ENCODE measurements around the gene DEFB118. TPM values are rescaled to one million over a fixed set of nuclear protein-coding genes. Genes with fewer than 3 reads are reported as not detected.

Gene DEFB118
- polyA plus RNA-seq, 1 donor (not counting 4 experiments of a cell fraction or from before 2014, with no cell fraction given): not detected

- DNase-seq (ENCODE audit: low read depth, low spot score) (no peak), FAIRE-seq (no peak)
- Histone ChIP-seq H3K4me3 (ENCODE audit: control insufficient read depth in 2 of 3, extremely low read depth in 1 of 3, insufficient read depth in 2 of 3, low read depth in 1 of 3, low read length in 3 of 3) (no peak overlapping the region), H3K27ac (ENCODE audit: control insufficient read depth, insufficient read depth, low read length) (no peak overlapping the region), H2AFZ (ENCODE audit: control insufficient read depth, low read length) (no peak overlapping the region), H3K4me2 (ENCODE audit: control insufficient read depth, extremely low read depth, insufficient read depth, low read depth, low read length) (no peak overlapping the region), H3K9me1 (ENCODE audit: control insufficient read depth, extremely low read depth, insufficient read depth, low read length) (no peaks in the 10 kb centered on the region), H3K36me3 (ENCODE audit: control insufficient read depth in 2 of 2, extremely low read depth in 1 of 2, insufficient read depth in 2 of 2, low read length in 2 of 2) (no peaks in the 10 kb centered on the region), H4K20me1 (ENCODE audit: control insufficient read depth, extremely low read depth, insufficient read depth, low read length) (no peaks in the 10 kb centered on the region), H3K4me1 (ENCODE audit: control insufficient read depth, extremely low read depth, insufficient read depth, low read length) (no peaks in the 10 kb centered on the region), H3K9me3 (ENCODE audit: control insufficient read depth, low read depth, low read length) (no peaks in the 10 kb centered on the region), H3K79me2 (ENCODE audit: control insufficient read depth, insufficient read depth, low read length) (no peaks in the 10 kb centered on the region), H3K9ac (ENCODE audit: control insufficient read depth, extremely low read depth, insufficient read depth, low read length) (no peak overlapping the region), H3K27me3 (ENCODE audit: control insufficient read depth, extremely low read depth, insufficient read depth, low read length) (no peaks in the 10 kb centered on the region)
- no peak for TF ChIP-seq CTCF (optimal IDR thresholded peaks at IDR 0.05 in 1 of 3, IDR thresholded peaks at IDR 0.05 in 1 of 3, conservative IDR thresholded peaks at IDR 0.05 in 1 of 3; ENCODE audit: extremely low read depth in 1 of 3, insufficient read depth in 2 of 3, low read length in 3 of 3)
- TF ChIP-seq EZH2 (IDR thresholded peaks at IDR 0.05; ENCODE audit: low read length): no peak
- dilution Hi-C loops (cut with MboI; ENCODE audit: extremely low pct_ligation_motif_present, low sequenced_read_pairs): no loop called here
Measured at GRCh38 chr20:31410011-31410410, 41.6 kb downstream of the DEFB118 start.

- H3K36me3 ChIP-seq (ENCODE audit: control insufficient read depth in 2 of 2, extremely low read depth in 1 of 2, insufficient read depth in 2 of 2, low read length in 2 of 2): no peaks in the 10 kb centered on the region
- no peaks in the 10 kb centered on the region for H3K9me3 ChIP-seq (ENCODE audit: control insufficient read depth, low read depth, low read length)
- H3K4me3 ChIP-seq (ENCODE audit: control insufficient read depth in 2 of 3, extremely low read depth in 1 of 3, insufficient read depth in 2 of 3, low read depth in 1 of 3, low read length in 3 of 3): no peak overlapping the region
- H3K9ac ChIP-seq (ENCODE audit: control insufficient read depth, extremely low read depth, insufficient read depth, low read length): no peak overlapping the region
- no peak overlapping the region for H3K27ac ChIP-seq (ENCODE audit: control insufficient read depth, insufficient read depth, low read length)
- H3K79me2 ChIP-seq (ENCODE audit: control insufficient read depth, insufficient read depth, low read length): no peaks in the 10 kb centered on the region
- dilution Hi-C loops (cut with MboI; ENCODE audit: extremely low pct_ligation_motif_present, low sequenced_read_pairs): no loop called here
- no peaks in the 10 kb centered on the region for H3K27me3 ChIP-seq (ENCODE audit: control insufficient read depth, extremely low read depth, insufficient read depth, low read length)
- H3K4me1 ChIP-seq (ENCODE audit: control insufficient read depth, extremely low read depth, insufficient read depth, low read length): no peaks in the 10 kb centered on the region
- FAIRE-seq (no peak), DNase-seq (ENCODE audit: low read depth, low spot score) (no peak)
- H3K9me1 ChIP-seq (ENCODE audit: control insufficient read depth, extremely low read depth, insufficient read depth, low read length): no peaks in the 10 kb centered on the region
- no peaks in the 10 kb centered on the region for H4K20me1 ChIP-seq (ENCODE audit: control insufficient read depth, extremely low read depth, insufficient read depth, low read length)
- no peak overlapping the region for H3K4me2 ChIP-seq (ENCODE audit: control insufficient read depth, extremely low read depth, insufficient read depth, low read depth, low read length)
- no peak overlapping the region for H2AFZ ChIP-seq (ENCODE audit: control insufficient read depth, low read length)
- TF ChIP-seq EZH2 (IDR thresholded peaks at IDR 0.05; ENCODE audit: low read length) (no peak), CTCF (optimal IDR thresholded peaks at IDR 0.05 in 1 of 3, IDR thresholded peaks at IDR 0.05 in 1 of 3, conservative IDR thresholded peaks at IDR 0.05 in 1 of 3; ENCODE audit: extremely low read depth in 1 of 3, insufficient read depth in 2 of 3, low read length in 3 of 3) (no peak)
Measured at GRCh38 chr20:31414381-31414780, 46.0 kb downstream of the DEFB118 start.

All from keratinocyte (primary cell).